HG02943 (cell line): ENCODE results near the gene PPP1R10.

Experiments
- ATAC-seq: cut with Tn5 transposase; IDR thresholded peaks from one replicate; pipeline ENCODE4 v1.9.1; 2021; ENCODE audit warnings: mild to moderate bottlenecking, low read depth, moderate library complexity; ENCODE audit not compliant: unreplicated experiment

Gene PPP1R10

GRCh38 chr6:30625511-30625910 lies 8.5 kb upstream of the PPP1R10 start:
- ATAC-seq: no peak

GRCh38 chr6:30619561-30619960 lies 2.5 kb upstream of the PPP1R10 start:
- ATAC-seq: no peak

- ATAC-seq: no peak
Observed at GRCh38 chr6:30618270-30618797, 1.3 kb upstream of the PPP1R10 start.

- peak; percentile 79 for ATAC-seq
Observed at GRCh38 chr6:30617565-30618269, 674 bp upstream of the PPP1R10 start, which contains the start of gene MRPS18B. TSS of gene MRPS18B (plus strand) at chr6:30617840. CDS start at chr6:30617866, 26 bp downstream.

GRCh38 chr6:30615958-30616810 lies 859 bp downstream of the PPP1R10 start:
- ATAC-seq: no peak

- no peak for ATAC-seq
Observed at GRCh38 chr6:30615219-30615957, 1.7 kb downstream of the PPP1R10 start.

GRCh38 chr6:30614843-30615218 lies 2.2 kb downstream of the PPP1R10 start:
- no peak for ATAC-seq

GRCh38 chr6:30614044-30614842 lies 2.8 kb downstream of the PPP1R10 start:
- no peak for ATAC-seq

GRCh38 chr6:30613251-30614043 lies 3.6 kb downstream of the PPP1R10 start:
- no peak for ATAC-seq

GRCh38 chr6:30612687-30613248 lies 4.3 kb downstream of the PPP1R10 start:
- no peak for ATAC-seq

GRCh38 chr6:30612213-30612612 lies 4.8 kb downstream of the PPP1R10 start:
- ATAC-seq: no peak

- ATAC-seq: no peak
Observed at GRCh38 chr6:30611856-30612194, 5.2 kb downstream of the PPP1R10 start.

- ATAC-seq: no peak
Observed at GRCh38 chr6:30611150-30611855, 5.7 kb downstream of the PPP1R10 start.

GRCh38 chr6:30610065-30610464 lies 7.0 kb downstream of the PPP1R10 start:
- ATAC-seq: no peak

GRCh38 chr6:30603961-30604360 lies 13.1 kb downstream of the PPP1R10 start:
- no peak for ATAC-seq

GRCh38 chr6:30601815-30602641 lies 15.0 kb downstream of the PPP1R10 start:
- no peak for ATAC-seq

GRCh38 chr6:30601436-30601814 lies 15.6 kb downstream of the PPP1R10 start:
- ATAC-seq: no peak
